HepG2 (cell line): Measurements from ENCODE around the gene AKAP9. TPM values are rescaled to one million over a fixed set of nuclear protein-coding genes. Genes with fewer than 3 reads are reported as not detected.

ENCODE experiments used
- BRCA1 ChIP-seq: sonication (generic); formaldehyde crosslinking; IDR thresholded peaks from 2 replicates; pipeline ENCODE4 v1.4.0; 2020; ENCODE audit warnings: missing genetic modification reagents
- HMGA1 ChIP-seq: sonication (generic); formaldehyde crosslinking; conservative IDR thresholded peaks from 2 replicates; pipeline ENCODE4 v1.4.0; 2020; ENCODE audit warnings: missing genetic modification reagents
- MLLT10 ChIP-seq: sonication (generic); formaldehyde crosslinking; IDR thresholded peaks from 2 replicates; pipeline ENCODE4 v1.4.0; 2020; ENCODE audit warnings: missing genetic modification reagents
- RFX1 ChIP-seq: fragments of 450-650 bp; IDR thresholded peaks from 2 replicates; pipeline ENCODE4 v1.6.1; 2017
- SMYD3 ChIP-seq: sonication (generic); formaldehyde crosslinking; IDR thresholded peaks from 2 replicates; pipeline ENCODE4 v1.8.1; 2023; ENCODE audit warnings: mild to moderate bottlenecking, missing genetic modification reagents
- SP140L ChIP-seq: sonication (generic); formaldehyde crosslinking; IDR thresholded peaks from 2 replicates; pipeline ENCODE4 v1.4.0; 2020; ENCODE audit warnings: missing genetic modification reagents, borderline replicate concordance
- U2AF2 ChIP-seq: fragments of 200-400 bp; formaldehyde crosslinking; IDR thresholded peaks from 2 replicates; pipeline ENCODE4 v1.6.1; 2017; ENCODE audit warnings: low read depth, mild to moderate bottlenecking, low read length
- ZBTB7B ChIP-seq: sonication (generic); formaldehyde crosslinking; IDR thresholded peaks from 2 replicates; pipeline ENCODE4 v1.4.0; 2020; ENCODE audit warnings: missing genetic modification reagents
- ZBTB8A ChIP-seq: sonication (generic); formaldehyde crosslinking; IDR thresholded peaks from 2 replicates; pipeline ENCODE4 v1.4.0; 2020; ENCODE audit warnings: mild to moderate bottlenecking, low read depth, missing genetic modification reagents, borderline replicate concordance
- ZEB1 ChIP-seq: IDR thresholded peaks from 2 replicates; pipeline ENCODE4 v1.6.1; 2012; ENCODE audit warnings: mild to moderate bottlenecking, low read depth, inconsistent platforms; ENCODE audit not compliant: insufficient replicate concordance
- ZNF790 ChIP-seq: sonication (generic); formaldehyde crosslinking; IDR thresholded peaks from 2 replicates; pipeline ENCODE4 v1.8.0; 2022; ENCODE audit warnings: missing genetic modification reagents, mild to moderate bottlenecking, borderline replicate concordance
- ZSCAN20 ChIP-seq: sonication (generic); formaldehyde crosslinking; IDR thresholded peaks from 2 replicates; pipeline ENCODE4 v1.4.0; 2020; ENCODE audit warnings: missing genetic modification reagents, mild to moderate bottlenecking, borderline replicate concordance
- polyA plus RNA-seq, 8 experiments: library from polyadenylated mRNA; depleted of rRNA in 3 of 8; stranded (reverse) in 7 of 8; unstranded in 1 of 8; fragments of >200 nt; fragmentation: Illumina TruSeq in 4 of 8; extraction: Trizol in 4 of 8; gene quantifications; 2 replicates each; pipeline versions ENCODE4 v1.2.1 to v1.2.3, GENCODE V29; 2011 to 2016; ENCODE audit warnings: low read depth in 4 of 8, missing spikeins in 1 of 8, mixed read lengths in 1 of 8; ENCODE audit not compliant: insufficient read depth in 1 of 8
- total RNA-seq, 5 experiments: library from RNA; depleted of rRNA; stranded (reverse); fragments of >200 nt; fragmentation: Illumina TruSeq; extraction: Trizol; gene quantifications; 2 replicates each; pipeline ENCODE4 v1.2.3, GENCODE V29; 2016; ENCODE audit warnings: low read depth in 1 of 5
- TF ChIP-seq, protein P1 (sequence below): sonication (generic); formaldehyde crosslinking; IDR thresholded peaks from 2 replicates; pipeline ENCODE4 v1.5.0; 2020; ENCODE audit warnings: missing genetic modification reagents
- TF ChIP-seq, protein P2 (sequence below): sonication (generic); formaldehyde crosslinking; conservative IDR thresholded peaks from 2 replicates; pipeline ENCODE4 v1.5.0; 2020; ENCODE audit warnings: missing genetic modification reagents
- TF ChIP-seq, protein P3 (sequence below): sonication (generic); formaldehyde crosslinking; IDR thresholded peaks from 2 replicates; pipeline ENCODE4 v1.4.0; 2020; ENCODE audit warnings: mild to moderate bottlenecking, low read depth, missing genetic modification reagents
- TF ChIP-seq, protein P4 (sequence below): IDR thresholded peaks from 2 replicates; pipeline ENCODE4 v1.6.1; 2012; ENCODE audit warnings: inconsistent platforms
- TF ChIP-seq, protein P5 (sequence below): sonication (generic); formaldehyde crosslinking; IDR thresholded peaks from 2 replicates; pipeline ENCODE4 v1.4.0; 2020; ENCODE audit warnings: missing genetic modification reagents
- TF ChIP-seq, protein P6 (sequence below): sonication (generic); formaldehyde crosslinking; IDR thresholded peaks from 2 replicates; pipeline ENCODE4 v1.5.1; 2020; ENCODE audit warnings: mild to moderate bottlenecking, missing genetic modification reagents, borderline replicate concordance

Gene AKAP9
- total and polyA plus RNA-seq, 2 of the 13 experiments (the other 11 are each of a cell fraction or from before 2014, with no cell fraction given): 27.6 to 33.1 TPM

DNA sequence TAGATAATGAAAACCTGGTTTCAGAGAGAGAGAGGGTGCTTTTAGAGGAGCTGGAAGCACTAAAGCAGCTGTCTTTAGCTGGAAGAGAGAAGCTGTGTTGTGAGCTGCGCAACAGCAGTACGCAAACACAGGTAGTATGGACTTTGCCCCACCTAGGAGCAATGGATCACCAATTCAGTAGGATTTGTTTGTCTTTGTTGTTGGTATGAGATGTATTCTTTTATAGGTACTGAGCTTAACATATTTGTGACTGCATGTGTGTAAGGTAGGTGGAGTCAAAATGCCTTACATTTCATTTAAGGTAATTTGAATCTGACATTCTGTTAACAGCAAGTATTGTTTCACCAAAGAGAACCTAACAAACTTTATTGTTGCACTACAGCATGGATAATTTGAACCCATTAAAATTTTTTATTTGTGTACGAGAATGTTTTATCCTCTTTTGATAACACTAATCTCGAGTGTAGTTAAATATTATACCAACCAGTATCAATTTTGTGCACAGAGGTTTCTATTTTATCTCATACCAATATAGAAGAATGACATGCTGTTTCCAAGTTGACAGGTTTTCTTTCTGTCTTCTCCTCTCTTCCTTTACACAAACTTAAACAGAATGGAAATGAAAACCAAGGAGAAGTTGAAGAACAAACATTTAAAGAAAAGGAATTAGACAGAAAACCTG, 101.5 kb downstream of the AKAP9 start (continued):
- TF ChIP-seq, protein P1, sequence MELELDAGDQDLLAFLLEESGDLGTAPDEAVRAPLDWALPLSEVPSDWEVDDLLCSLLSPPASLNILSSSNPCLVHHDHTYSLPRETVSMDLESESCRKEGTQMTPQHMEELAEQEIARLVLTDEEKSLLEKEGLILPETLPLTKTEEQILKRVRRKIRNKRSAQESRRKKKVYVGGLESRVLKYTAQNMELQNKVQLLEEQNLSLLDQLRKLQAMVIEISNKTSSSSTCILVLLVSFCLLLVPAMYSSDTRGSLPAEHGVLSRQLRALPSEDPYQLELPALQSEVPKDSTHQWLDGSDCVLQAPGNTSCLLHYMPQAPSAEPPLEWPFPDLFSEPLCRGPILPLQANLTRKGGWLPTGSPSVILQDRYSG (CRISPR knock-in tag): no peak
- no peak for TF ChIP-seq RFX1
- TF ChIP-seq BRCA1: no peak
- TF ChIP-seq ZBTB7B (CRISPR knock-in tag): no peak
- TF ChIP-seq, protein P2, sequence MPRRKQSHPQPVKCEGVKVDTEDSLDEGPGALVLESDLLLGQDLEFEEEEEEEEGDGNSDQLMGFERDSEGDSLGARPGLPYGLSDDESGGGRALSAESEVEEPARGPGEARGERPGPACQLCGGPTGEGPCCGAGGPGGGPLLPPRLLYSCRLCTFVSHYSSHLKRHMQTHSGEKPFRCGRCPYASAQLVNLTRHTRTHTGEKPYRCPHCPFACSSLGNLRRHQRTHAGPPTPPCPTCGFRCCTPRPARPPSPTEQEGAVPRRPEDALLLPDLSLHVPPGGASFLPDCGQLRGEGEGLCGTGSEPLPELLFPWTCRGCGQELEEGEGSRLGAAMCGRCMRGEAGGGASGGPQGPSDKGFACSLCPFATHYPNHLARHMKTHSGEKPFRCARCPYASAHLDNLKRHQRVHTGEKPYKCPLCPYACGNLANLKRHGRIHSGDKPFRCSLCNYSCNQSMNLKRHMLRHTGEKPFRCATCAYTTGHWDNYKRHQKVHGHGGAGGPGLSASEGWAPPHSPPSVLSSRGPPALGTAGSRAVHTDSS (CRISPR knock-in tag): no peak
- TF ChIP-seq MLLT10 (CRISPR knock-in tag): no peak
- TF ChIP-seq, protein P3, sequence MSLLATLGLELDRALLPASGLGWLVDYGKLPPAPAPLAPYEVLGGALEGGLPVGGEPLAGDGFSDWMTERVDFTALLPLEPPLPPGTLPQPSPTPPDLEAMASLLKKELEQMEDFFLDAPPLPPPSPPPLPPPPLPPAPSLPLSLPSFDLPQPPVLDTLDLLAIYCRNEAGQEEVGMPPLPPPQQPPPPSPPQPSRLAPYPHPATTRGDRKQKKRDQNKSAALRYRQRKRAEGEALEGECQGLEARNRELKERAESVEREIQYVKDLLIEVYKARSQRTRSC (CRISPR knock-in tag): no peak
- TF ChIP-seq ZNF790 (CRISPR knock-in tag): no peak
- TF ChIP-seq, protein P4, sequence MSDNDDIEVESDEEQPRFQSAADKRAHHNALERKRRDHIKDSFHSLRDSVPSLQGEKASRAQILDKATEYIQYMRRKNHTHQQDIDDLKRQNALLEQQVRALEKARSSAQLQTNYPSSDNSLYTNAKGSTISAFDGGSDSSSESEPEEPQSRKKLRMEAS: peak; percentile 45; the same call in 1 of the 2 replicates
- TF ChIP-seq U2AF2: no peak
- TF ChIP-seq ZSCAN20 (CRISPR knock-in tag): no peak
- TF ChIP-seq ZBTB8A (CRISPR knock-in tag): no peak
- no peak for TF ChIP-seq HMGA1 (CRISPR knock-in tag)
- TF ChIP-seq, protein P5, sequence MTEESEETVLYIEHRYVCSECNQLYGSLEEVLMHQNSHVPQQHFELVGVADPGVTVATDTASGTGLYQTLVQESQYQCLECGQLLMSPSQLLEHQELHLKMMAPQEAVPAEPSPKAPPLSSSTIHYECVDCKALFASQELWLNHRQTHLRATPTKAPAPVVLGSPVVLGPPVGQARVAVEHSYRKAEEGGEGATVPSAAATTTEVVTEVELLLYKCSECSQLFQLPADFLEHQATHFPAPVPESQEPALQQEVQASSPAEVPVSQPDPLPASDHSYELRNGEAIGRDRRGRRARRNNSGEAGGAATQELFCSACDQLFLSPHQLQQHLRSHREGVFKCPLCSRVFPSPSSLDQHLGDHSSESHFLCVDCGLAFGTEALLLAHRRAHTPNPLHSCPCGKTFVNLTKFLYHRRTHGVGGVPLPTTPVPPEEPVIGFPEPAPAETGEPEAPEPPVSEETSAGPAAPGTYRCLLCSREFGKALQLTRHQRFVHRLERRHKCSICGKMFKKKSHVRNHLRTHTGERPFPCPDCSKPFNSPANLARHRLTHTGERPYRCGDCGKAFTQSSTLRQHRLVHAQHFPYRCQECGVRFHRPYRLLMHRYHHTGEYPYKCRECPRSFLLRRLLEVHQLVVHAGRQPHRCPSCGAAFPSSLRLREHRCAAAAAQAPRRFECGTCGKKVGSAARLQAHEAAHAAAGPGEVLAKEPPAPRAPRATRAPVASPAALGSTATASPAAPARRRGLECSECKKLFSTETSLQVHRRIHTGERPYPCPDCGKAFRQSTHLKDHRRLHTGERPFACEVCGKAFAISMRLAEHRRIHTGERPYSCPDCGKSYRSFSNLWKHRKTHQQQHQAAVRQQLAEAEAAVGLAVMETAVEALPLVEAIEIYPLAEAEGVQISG (CRISPR knock-in tag): peak; percentile 44; the same call in 1 of the 2 replicates
- no peak for TF ChIP-seq SP140L
- TF ChIP-seq SMYD3 (CRISPR knock-in tag): no peak
- TF ChIP-seq, protein P6, sequence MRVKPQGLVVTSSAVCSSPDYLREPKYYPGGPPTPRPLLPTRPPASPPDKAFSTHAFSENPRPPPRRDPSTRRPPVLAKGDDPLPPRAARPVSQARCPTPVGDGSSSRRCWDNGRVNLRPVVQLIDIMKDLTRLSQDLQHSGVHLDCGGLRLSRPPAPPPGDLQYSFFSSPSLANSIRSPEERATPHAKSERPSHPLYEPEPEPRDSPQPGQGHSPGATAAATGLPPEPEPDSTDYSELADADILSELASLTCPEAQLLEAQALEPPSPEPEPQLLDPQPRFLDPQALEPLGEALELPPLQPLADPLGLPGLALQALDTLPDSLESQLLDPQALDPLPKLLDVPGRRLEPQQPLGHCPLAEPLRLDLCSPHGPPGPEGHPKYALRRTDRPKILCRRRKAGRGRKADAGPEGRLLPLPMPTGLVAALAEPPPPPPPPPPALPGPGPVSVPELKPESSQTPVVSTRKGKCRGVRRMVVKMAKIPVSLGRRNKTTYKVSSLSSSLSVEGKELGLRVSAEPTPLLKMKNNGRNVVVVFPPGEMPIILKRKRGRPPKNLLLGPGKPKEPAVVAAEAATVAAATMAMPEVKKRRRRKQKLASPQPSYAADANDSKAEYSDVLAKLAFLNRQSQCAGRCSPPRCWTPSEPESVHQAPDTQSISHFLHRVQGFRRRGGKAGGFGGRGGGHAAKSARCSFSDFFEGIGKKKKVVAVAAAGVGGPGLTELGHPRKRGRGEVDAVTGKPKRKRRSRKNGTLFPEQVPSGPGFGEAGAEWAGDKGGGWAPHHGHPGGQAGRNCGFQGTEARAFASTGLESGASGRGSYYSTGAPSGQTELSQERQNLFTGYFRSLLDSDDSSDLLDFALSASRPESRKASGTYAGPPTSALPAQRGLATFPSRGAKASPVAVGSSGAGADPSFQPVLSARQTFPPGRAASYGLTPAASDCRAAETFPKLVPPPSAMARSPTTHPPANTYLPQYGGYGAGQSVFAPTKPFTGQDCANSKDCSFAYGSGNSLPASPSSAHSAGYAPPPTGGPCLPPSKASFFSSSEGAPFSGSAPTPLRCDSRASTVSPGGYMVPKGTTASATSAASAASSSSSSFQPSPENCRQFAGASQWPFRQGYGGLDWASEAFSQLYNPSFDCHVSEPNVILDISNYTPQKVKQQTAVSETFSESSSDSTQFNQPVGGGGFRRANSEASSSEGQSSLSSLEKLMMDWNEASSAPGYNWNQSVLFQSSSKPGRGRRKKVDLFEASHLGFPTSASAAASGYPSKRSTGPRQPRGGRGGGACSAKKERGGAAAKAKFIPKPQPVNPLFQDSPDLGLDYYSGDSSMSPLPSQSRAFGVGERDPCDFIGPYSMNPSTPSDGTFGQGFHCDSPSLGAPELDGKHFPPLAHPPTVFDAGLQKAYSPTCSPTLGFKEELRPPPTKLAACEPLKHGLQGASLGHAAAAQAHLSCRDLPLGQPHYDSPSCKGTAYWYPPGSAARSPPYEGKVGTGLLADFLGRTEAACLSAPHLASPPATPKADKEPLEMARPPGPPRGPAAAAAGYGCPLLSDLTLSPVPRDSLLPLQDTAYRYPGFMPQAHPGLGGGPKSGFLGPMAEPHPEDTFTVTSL (CRISPR knock-in tag): peak; percentile 83; the same call in 1 of the 2 replicates
- peak; percentile 94 for TF ChIP-seq ZEB1
